Motor neuron (in vitro differentiated cells): Measurements from ENCODE around the gene RAB5B. TPM values are rescaled to one million over a fixed set of nuclear protein-coding genes. Genes with fewer than 3 reads are reported as not detected.
A peak's percentile ranks its signal among the peaks of the same experiment; 100 is the strongest.

Experiments
- ATAC-seq, 8 experiments: fragments of 200-7000 bp; cut with Tn5 transposase; replicated peaks in 6 of 8; 2 replicates each; pipeline ENCODE4 v1.8.0; 2021; ENCODE audit warnings: mild to moderate bottlenecking in 8 of 8, moderate library complexity in 8 of 8
- H3K27ac ChIP-seq, 2 donors: fragments of 250-450 bp; sonication (Bioruptor Pico); 2 replicates each; pipeline ENCODE4 v1.9.0; 2021; ENCODE audit warnings: antibody characterized with exemption in 2 of 2, mild to moderate bottlenecking in 2 of 2, moderate library complexity in 1 of 2
- H3K4me1 ChIP-seq, 2 donors: fragments of 250-450 bp; sonication (Bioruptor Pico); replicated peaks in 1 of 2; 2 replicates each; pipeline ENCODE4 v1.6.1; 2021; ENCODE audit warnings: antibody characterized with exemption in 2 of 2, mild to moderate bottlenecking in 2 of 2, moderate library complexity in 1 of 2
- H3K4me3 ChIP-seq, 5 donors: fragments of 250-450 bp; sonication (Bioruptor Pico); 2 replicates each; pipeline ENCODE4 v1.9.0; 2021; ENCODE audit warnings: antibody characterized with exemption in 5 of 5, mild to moderate bottlenecking in 5 of 5, moderate library complexity in 4 of 5
- WGBS, 10 experiments: fragments of 450-650 bp; shearing (Covaris generic); methylation state at CpG; one replicate each; pipeline ENCODE4 v1.0.0; 2022; 5-methylcytosine and 5-hydroxymethylcytosine counted together
- in situ Hi-C, 9 experiments: fragments of 400-800 bp; cut with MboI; loops; one replicate each; pipeline ENCODE4 v1.15.0; 2021; ENCODE audit warnings: low sequenced_read_pairs in 9 of 9, low pct_unique_long_range_greater_than_20kb in 2 of 9; ENCODE audit not compliant: unreplicated experiment in 9 of 9
- total RNA-seq, 8 experiments: library from RNA; unstranded; fragments of 300-600 nt; gene quantifications; 2 replicates each; pipeline versions ENCODE4 v1.2.3 to v1.2.4, GENCODE V29; 2022

RAB5B gene
- total RNA-seq, 8 experiments from 2014 or later, result 56.3 to 95.6 (median 76.0) TPM

DNA sequence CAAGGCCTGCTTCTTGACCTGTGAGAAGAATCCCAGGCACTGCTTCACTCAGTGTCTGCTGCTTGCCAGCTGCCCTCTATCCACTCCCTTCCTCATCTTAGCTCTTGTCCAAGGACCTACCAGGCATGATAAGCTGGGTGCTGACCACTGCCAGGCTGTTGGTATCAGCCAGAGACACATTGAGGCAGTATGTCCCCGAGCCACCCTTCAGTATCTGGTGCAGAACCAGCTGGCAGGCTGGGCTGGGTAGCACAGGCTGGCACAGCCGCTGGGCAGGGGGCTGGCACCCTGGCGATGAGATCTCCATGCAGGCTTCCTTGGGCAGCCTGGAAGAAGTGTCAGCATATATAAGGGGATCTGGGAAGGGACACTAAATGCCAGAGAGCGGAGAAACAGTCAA lies 18.5 kb upstream of the RAB5B start:
- Histone ChIP-seq H3K4me1 (no peaks in the 10 kb centered on the region), H3K27ac (no peak overlapping the region), H3K4me3 (no peak overlapping the region)
- ATAC-seq, result peak in 1 of 8 experiments; percentile 11
- in situ Hi-C loops, result no loop called here
- 75 to 100% (median 94%) methylated on average over 1 to 4 of the region's 4 CpGs; no CpG with 5 or more reads in 6 of the 10 experiments for WGBS, 10 experiments

DNA sequence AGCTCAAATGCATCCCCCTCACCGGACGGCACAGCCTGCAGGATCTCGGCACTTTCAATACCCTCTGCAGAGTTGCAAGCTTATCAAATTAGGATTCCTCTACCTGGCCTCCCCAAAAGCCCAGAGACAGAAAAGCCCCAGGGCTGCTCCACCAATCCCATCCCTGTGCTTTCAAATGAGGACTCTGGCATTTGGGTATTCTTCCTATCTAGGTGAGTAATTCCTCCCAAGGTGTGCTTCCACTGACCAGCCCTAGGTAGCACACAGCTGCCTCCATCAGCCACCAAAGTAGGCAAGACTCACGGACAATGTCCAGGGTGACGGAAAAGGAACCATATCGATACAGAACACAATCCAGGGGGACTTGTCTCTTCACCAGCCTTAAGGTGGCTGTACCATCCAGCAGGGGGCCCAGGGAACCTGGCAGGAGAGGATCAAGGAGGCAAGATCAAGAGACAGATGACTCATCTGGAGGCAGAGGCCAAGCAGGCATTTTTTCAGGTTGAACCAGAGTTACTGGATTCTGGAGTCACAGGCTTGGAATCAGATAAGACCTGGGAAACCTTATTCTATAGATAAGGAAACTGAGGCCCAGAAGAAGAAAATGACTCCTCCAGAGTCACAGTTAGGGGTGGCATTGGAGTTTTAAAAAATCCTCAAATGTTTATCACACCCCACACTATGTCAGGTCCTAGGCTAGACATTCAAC lies 17.9 kb upstream of the RAB5B start:
- ATAC-seq, result peak in 4 of 8 experiments; percentile 38 to 90 (median 61)
- Histone ChIP-seq H3K4me1 (no peaks in the 10 kb centered on the region), H3K4me3 (no peak overlapping the region), H3K27ac (no peak overlapping the region)
- in situ Hi-C loops, result no loop called here
- WGBS, 10 experiments, result 10 to 100% (median 100%) methylated on average over 1 to 3 of the region's 6 CpGs; no CpG with 5 or more reads in 4 of the 10 experiments

DNA sequence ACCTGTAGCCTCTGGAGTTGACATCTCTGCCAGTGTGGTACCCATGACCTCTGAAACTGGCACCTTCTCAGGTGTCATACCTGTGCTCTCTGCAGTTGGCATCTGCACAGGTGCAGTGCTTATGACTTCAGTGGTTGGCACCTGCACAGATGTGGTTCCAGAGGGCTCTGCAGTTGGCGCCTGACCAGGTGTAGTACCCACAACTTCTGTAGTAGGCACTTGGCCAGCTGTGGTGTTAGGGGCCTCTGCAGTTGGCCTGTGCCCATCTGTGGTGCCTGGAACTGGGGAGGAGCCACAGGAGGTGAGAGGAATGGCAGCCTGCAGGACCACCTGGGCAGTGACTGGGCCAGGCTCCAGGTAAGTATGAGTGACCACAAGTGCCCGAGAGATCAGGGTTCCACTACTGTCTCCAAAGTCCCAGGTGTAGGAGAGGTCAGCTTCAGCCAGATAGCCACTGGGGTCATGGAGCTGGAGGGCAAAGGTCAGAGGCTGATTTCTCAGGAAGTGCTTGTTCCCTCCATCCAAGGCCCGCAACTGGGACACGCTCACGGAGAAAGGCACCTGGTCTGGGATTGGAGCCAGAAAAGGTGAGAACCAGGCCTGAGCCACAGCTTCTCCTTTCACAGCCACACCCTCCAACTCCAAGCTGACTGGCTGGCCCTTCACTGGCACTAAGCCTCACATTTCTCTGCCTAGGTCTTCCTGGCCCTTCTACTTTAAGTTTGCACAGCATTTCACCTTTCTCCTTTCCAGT lies 16.6 kb upstream of the RAB5B start:
- Histone ChIP-seq H3K4me1 (no peaks in the 10 kb centered on the region), H3K27ac (no peak overlapping the region), H3K4me3 (no peak overlapping the region)
- in situ Hi-C loops, result no loop called here
- 32 to 100% (median 80%) methylated on average over 1 to 4 of the region's 5 CpGs; no CpG with 5 or more reads in 5 of the 10 experiments for WGBS, 10 experiments
- ATAC-seq, result no peak

DNA sequence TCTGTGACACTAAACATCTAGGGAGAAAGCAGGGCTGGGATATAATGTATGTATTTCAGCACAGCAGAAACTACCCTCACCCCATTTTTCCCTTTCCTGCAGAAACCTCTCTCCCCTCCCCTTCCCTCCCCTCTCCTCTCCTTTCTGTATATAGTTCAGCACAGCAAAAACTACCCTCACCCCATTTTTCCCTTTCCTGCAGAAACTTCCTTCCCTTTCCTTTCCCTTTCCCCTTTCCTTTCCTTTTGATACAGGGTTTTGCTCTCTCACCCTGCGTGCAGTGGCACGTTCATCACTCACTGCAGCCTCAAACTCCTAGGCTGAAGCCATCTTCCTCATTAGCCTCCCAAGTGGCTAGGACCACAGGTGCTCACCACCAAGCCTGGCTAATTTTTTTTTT lies 10.1 kb upstream of the RAB5B start:
- no peak for ATAC-seq

DNA sequence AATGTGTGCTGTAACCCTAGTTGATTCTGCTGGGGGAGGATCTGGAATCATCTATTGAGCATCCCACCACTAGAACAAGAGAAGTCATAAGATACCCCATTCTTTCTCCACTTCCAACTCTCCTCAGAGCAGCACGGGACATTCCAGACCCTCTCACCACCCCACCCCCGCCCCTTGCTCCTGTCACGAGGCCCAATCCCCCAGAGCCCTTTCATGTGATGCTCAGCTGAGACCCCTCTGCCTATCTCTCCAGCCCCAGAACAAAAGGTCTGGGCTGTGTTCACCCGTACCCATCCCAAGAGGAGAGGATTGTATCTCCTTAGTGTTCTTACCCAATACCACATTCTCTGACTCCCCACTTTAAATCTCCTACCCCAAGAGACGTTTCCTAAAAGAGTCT lies 8.6 kb upstream of the RAB5B start:
- no peak for ATAC-seq
- H3K4me1 ChIP-seq, result peaks cover 3 to 7% of the 10 kb centered on the region in 2 donors
- H3K27ac ChIP-seq, result no peak overlapping the region
- in situ Hi-C loops, result no loop called here
- no peak overlapping the region for H3K4me3 ChIP-seq
- 0 to 80% methylated on average over 1 to 2 of the region's 5 CpGs; no CpG with 5 or more reads in 8 of the 10 experiments for WGBS, 10 experiments

More for the DNA sequence above, 10.1 kb upstream of the RAB5B start:
- Histone ChIP-seq H3K4me3 (no peak overlapping the region), H3K4me1 (peaks cover 3 to 7% of the 10 kb centered on the region in 2 donors), H3K27ac (no peak overlapping the region)
- in situ Hi-C loops, result no loop called here
- WGBS, 10 experiments, result 20 to 94% methylated on average over 1 to 2 of the region's 2 CpGs; no CpG with 5 or more reads in 8 of the 10 experiments

DNA sequence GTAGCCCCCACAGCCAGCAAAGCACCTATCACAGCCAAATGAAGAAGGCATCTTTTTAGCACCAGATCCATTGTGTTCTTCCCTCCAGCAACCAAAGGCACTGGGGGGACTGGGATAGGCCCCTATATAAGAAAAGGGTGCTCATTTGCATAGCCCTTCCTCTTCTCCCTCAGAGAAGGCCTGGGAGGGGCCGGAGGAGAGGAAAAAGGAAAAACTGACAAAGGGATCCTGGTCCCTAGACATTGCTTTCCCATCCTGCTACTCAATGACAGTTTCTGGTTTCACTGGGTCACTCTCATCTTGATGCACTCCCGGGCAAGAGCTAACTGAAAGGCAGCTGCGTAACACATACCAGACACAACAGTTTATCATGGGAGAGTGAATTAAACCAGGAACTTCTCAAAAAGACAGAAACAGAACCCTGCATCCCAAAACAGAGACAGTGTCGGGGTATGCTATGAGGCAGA lies 7.9 kb upstream of the RAB5B start, which contains the start of gene PMEL:
Gene PMEL (minus strand): TSS at position 102 of the 467 bp plus-strand sequence. CDS start 31 bp downstream, at position 71.
- Histone ChIP-seq H3K4me1 (peaks cover 3 to 7% of the 10 kb centered on the region in 2 donors), H3K27ac (no peak within 1 kb of the TSS), H3K4me3 (peak within 1 kb of the TSS; percentile 45 to 96 (median 77))
- peak in 4 of 8 experiments; percentile 10 to 24 (median 18) for ATAC-seq
- WGBS, 10 experiments, result 0 to 25% (median 18%) methylated on average over 1 to 4 of the region's 4 CpGs; no CpG with 5 or more reads in 3 of the 10 experiments
- in situ Hi-C loops, result no loop called here

DNA sequence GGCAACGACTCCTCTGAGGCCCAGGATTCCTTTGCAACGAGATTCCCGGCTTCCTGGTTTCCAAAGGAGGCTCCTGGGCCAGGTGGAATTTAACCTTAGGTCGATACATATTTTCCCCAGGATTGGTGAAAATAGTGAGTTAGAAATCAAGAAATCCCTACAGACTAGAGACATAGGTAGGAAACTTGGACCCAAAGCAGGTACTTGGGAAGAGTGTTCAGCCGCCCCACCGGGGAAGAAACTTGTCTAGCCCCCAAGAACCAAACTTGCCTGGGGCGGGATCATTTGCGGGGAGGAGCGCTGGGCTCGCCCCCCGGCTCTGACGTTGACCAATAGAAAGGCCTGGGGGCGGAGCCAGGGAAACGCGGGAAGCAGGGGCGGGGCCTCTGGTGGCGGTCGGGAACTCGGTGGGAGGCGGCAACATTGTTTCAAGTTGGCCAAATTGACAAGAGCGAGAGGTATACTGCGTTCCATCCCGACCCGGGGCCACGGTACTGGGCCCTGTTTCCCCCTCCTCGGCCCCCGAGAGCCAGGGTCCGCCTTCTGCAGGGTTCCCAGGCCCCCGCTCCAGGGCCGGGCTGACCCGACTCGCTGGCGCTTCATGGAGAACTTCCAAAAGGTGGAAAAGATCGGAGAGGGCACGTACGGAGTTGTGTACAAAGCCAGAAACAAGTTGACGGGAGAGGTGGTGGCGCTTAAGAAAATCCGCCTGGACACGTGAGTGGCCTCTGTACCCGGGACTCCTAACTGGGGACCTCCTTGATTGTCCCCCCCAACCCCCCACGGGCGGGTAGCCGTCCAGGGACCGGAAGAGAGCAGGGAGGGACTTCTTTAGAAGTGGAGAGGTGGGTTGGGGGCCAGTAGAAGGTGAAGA lies 7.2 kb upstream of the RAB5B start, which contains the start of gene CDK2:
Gene CDK2 (plus strand): TSS at position 423 of the 874 bp plus-strand sequence. CDS start 179 bp downstream, at position 602.
- peak; percentile 94 to 98 (median 96) for ATAC-seq
- H3K4me1 ChIP-seq, result peaks cover 3 to 7% of the 10 kb centered on the region in 2 donors
- in situ Hi-C loops, result no loop called here
- WGBS, 10 experiments, result 0 to 6% (median 0%) methylated on average over 1 to 10 of the region's 45 CpGs; no CpG with 5 or more reads in 3 of the 10 experiments
- no peak within 1 kb of the TSS for H3K27ac ChIP-seq
- peak within 1 kb of the TSS; percentile 45 to 96 (median 77) for H3K4me3 ChIP-seq

GRCh38 chr12:55969356-55969755 lies 4.5 kb upstream of the RAB5B start:
- in situ Hi-C loops, result no loop called here
- ATAC-seq, result no peak

GRCh38 chr12:55970775-55971174 lies 3.1 kb upstream of the RAB5B start:
- Histone ChIP-seq H3K4me3 (no peak overlapping the region), H3K4me1 (peaks cover 3 to 19% of the 10 kb centered on the region in 2 donors), H3K27ac (no peak overlapping the region)
- ATAC-seq, result no peak
- in situ Hi-C loops, result no loop called here
- 92 to 100% (median 98%) methylated on average over 1 to 6 of the region's 7 CpGs; no CpG with 5 or more reads in 4 of the 10 experiments for WGBS, 10 experiments

More at GRCh38 chr12:55969356-55969755, 4.5 kb upstream of the RAB5B start:
- H3K4me3 ChIP-seq, result no peak overlapping the region
- no peak overlapping the region for H3K27ac ChIP-seq
- peaks cover 3 to 14% of the 10 kb centered on the region in 2 donors for H3K4me1 ChIP-seq
- WGBS, 10 experiments, result 70 to 96% (median 90%) methylated on average over 2 to 4 of the region's 4 CpGs; no CpG with 5 or more reads in 7 of the 10 experiments

DNA sequence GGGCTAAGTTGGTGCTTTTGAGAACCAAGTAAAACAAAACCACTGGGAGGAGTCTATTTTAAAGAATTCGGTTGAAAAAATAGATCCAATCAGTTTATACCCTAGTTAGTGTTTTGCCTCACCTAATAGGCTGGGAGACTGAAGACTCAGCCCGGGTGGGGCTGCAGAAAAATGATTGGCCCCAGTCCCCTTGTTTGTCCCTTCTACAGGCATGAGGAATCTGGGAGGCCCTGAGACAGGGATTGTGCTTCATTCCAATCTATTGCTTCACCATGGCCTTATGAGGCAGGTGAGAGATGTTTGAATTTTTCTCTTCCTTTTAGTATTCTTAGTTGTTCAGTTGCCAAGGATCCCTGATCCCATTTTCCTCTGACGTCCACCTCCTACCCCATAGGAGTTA lies 1.8 kb upstream of the RAB5B start:
- 27 to 100% (median 77%) methylated on average over 1 to 3 of the region's 3 CpGs for WGBS, 10 experiments
- Histone ChIP-seq H3K4me1 (peaks cover 0 to 15% of the 10 kb centered on the region in 2 donors), H3K4me3 (peak overlapping the region; percentile 46 to 56 (median 51)), H3K27ac (no peak overlapping the region)
- ATAC-seq, result no peak
- in situ Hi-C loops, result no loop called here

GRCh38 chr12:55972456-55972855 lies 1.4 kb upstream of the RAB5B start:
- peak overlapping the region; percentile 46 to 56 (median 51) for H3K4me3 ChIP-seq
- H3K27ac ChIP-seq, result peak overlapping the region; percentile 32 to 37
- in situ Hi-C loops, result no loop called here
- peaks cover 0 to 13% of the 10 kb centered on the region in 2 donors for H3K4me1 ChIP-seq
- 0 to 100% (median 49%) methylated on average over 1 of the region's 1 CpG; no CpG with 5 or more reads in 4 of the 10 experiments for WGBS, 10 experiments
- ATAC-seq, result no peak

- ATAC-seq, result peak in 3 of 8 experiments; percentile 1 to 5 (median 3)
- in situ Hi-C loops, result no loop called here
- Histone ChIP-seq H3K27ac (peak overlapping the region; percentile 32 to 37), H3K4me3 (peak overlapping the region; percentile 46 to 56 (median 51)), H3K4me1 (peaks cover 0 to 13% of the 10 kb centered on the region in 2 donors)
- WGBS, 10 experiments, result 0 to 14% (median 2%) methylated on average over 1 to 15 of the region's 18 CpGs
Measured at GRCh38 chr12:55972911-55973598, 823 bp upstream of the RAB5B start.
